Glomerular endothelial cell (primary cell): ENCODE data around the gene SLAIN2. TPM values are rescaled to one million over a fixed set of nuclear protein-coding genes. Genes with fewer than 3 reads are reported as not detected.

ENCODE experiments used
- total RNA-seq: library from RNA; depleted of rRNA; stranded (reverse); fragments of >200 nt; gene quantifications from 2 replicates; pipeline ENCODE4 v1.2.3, GENCODE V29; 2015

SLAIN2 gene
- total RNA-seq, 1 donor from 2014 or later = 51.9 TPM

Other genes starting within 250 kb of the SLAIN2 start
- 0.18 and 0.87 TPM in 2 replicates for gene TXK, start 207.3 kb upstream of the SLAIN2 start, total RNA-seq
- gene TEC, start 71.7 kb upstream of the SLAIN2 start, total RNA-seq = 0.24 and 0.29 TPM in 2 replicates
- 0.12 TPM in 1 of 2 replicates, not detected in the other for gene SLC10A4, start 141.8 kb downstream of the SLAIN2 start, total RNA-seq
- gene ZAR1, start 148.7 kb downstream of the SLAIN2 start, total RNA-seq = not detected in 2 replicates